ENCODE results near the gene SPATA33. TPM values are rescaled to one million over a fixed set of nuclear protein-coding genes. Genes with fewer than 3 reads are reported as not detected.
"Not testable (repeated sequence)": the region's sequence is repeated elsewhere in the genome, so short reads cannot be mapped to it uniquely, and the experiment has no call there.

Gene SPATA33
- polyA plus RNA-seq, 1 experiment, result 2.6 TPM

DNA sequence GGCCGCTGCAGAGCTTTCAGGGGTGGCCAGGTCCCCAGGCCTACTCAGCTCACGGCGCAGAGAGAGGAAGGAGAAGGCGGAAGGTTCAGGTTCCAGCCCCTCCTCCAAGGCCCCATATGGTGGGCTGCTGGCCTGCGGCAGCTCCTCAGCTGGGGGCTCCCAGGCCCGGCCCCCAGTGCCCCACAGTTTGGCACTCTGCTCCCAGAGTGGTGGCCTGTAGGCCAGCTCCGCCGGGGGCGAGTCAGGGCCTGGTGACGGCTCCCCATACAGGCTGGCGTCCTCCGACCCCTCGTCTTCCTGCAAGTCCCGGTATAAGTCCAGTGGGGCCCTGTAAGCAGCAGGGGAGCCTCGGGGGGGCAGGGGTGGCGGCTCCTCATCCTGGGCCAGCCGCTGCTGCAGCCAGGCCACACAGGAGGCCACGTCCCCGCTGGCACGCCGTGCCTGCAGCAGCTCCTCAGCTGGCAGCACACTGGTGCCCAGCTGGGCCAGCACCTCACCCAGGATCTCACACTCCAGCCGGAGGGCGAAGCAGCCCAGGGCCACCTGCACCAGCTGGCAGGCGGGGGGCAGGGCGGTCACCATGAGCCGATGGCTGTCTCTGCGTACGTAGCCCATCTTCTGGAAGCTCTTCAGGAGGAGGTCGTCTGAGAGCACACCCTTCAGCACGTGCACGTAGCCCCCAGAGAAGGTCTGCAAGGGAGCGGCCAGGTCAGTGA is 40.1 kb downstream of the SPATA33 start:
- Histone ChIP-seq H3K4me3 (ENCODE audit: low read depth, low read length) (no peak overlapping the region), H3K36me3 (ENCODE audit: control insufficient read depth, insufficient read depth, low read length) (peaks cover 31% of the 10 kb centered on the region), H3K27me3 (ENCODE audit: control insufficient read depth, insufficient read depth, low read length) (no peaks in the 10 kb centered on the region)
- POLR2A ChIA-PET, result no interaction called here
- DNase-seq (ENCODE audit: low read depth), result no peak
- CTCF ChIA-PET, result interaction anchor here (0.6 to 5.9 kb wide), 3 partner anchors 122 to 226 kb away, joined by 3 to 74 read pairs (median 5); no protein-coding TSS in a partner anchor
- TF ChIP-seq, protein P1, sequence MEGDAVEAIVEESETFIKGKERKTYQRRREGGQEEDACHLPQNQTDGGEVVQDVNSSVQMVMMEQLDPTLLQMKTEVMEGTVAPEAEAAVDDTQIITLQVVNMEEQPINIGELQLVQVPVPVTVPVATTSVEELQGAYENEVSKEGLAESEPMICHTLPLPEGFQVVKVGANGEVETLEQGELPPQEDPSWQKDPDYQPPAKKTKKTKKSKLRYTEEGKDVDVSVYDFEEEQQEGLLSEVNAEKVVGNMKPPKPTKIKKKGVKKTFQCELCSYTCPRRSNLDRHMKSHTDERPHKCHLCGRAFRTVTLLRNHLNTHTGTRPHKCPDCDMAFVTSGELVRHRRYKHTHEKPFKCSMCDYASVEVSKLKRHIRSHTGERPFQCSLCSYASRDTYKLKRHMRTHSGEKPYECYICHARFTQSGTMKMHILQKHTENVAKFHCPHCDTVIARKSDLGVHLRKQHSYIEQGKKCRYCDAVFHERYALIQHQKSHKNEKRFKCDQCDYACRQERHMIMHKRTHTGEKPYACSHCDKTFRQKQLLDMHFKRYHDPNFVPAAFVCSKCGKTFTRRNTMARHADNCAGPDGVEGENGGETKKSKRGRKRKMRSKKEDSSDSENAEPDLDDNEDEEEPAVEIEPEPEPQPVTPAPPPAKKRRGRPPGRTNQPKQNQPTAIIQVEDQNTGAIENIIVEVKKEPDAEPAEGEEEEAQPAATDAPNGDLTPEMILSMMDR (IDR thresholded peaks at IDR 0.05; ENCODE audit: insufficient read depth, low read depth, low read length), result no peak

DNA sequence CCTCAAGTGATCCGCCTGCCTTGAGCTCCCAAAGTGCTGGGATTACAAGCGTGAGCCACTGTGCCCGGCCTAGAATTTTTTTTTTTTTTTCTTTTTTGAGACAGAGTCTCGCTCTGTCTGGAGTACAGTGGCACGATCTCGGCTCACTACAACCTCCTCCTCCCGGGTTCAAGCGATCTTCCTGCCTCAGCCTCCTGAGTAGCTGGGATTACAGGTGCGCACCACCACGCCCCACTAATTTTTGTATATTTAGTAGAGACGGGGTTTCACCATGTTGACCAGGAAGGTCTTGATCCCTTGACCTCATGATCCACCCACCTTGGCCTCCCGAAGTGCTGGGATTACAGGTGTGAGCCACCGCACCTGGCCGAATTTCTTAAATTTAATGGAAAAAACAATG is 41.1 kb downstream of the SPATA33 start:
- CTCF ChIA-PET, result interaction anchor here (0.6 to 5.9 kb wide), 5 partner anchors 9 to 227 kb away, joined by 3 to 74 read pairs (median 6); no protein-coding TSS in a partner anchor
- H3K27me3 ChIP-seq (ENCODE audit: control insufficient read depth, insufficient read depth, low read length); H3K4me3 ChIP-seq (ENCODE audit: low read depth, low read length); DNase-seq (ENCODE audit: low read depth); POLR2A ChIA-PET: not testable (repeated sequence)
- peaks cover 25% of the 10 kb centered on the region for H3K36me3 ChIP-seq (ENCODE audit: control insufficient read depth, insufficient read depth, low read length)

- POLR2A ChIA-PET, result not testable (repeated sequence)
These were observed 42.0 kb downstream of the SPATA33 start for GRCh38 chr16:89699629-89700099.

DNA sequence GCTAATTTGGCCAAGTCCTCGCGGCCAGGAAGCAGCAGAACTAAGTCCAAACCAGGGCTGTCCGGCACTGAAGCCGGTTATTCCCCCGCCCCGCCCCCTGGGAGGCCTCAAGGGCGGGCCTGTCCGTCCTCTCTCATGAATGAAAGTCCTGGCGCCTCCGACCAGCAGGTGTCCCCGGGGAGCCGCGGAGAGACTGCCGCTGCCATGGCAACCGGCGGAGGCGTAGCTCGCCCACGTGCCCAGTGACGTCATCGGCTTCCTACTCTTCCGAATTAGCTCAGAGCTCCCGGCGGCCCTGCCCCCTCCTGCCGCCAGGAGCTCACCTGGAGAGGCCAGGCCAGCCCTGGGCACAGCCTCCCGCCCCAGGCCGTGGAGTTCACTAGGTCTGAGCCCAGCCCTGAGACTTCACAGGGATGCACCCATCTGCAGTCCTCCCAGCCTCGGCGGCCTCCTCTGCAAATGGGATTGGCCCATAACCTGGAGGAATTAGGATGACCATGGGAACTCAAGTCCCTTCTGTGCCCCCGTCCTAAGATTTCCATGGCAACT is 42.5 kb downstream of the SPATA33 start:
- Histone ChIP-seq H3K36me3 (ENCODE audit: control insufficient read depth, insufficient read depth, low read length) (peaks cover 17% of the 10 kb centered on the region), H3K4me3 (ENCODE audit: low read depth, low read length) (peak overlapping the region; percentile 95), H3K27me3 (ENCODE audit: control insufficient read depth, insufficient read depth, low read length) (no peaks in the 10 kb centered on the region)
- ChIA-PET POLR2A (no interaction called here), CTCF (interaction anchor here (0.7 to 5.9 kb wide), 27 partner anchors 10 to 222 kb away, joined by 3 to 74 read pairs (median 5); partner anchors contain the start of genes CDK10, CPNE7, TCF25 and VPS9D1)
- TF ChIP-seq, protein P1 (IDR thresholded peaks at IDR 0.05; ENCODE audit: insufficient read depth, low read depth, low read length), result peak; percentile 82
- DNase-seq (ENCODE audit: low read depth), result peak; percentile 81

More at GRCh38 chr16:89699629-89700099, 42.0 kb downstream of the SPATA33 start:
- CTCF ChIA-PET, result interaction anchor here (0.8 to 5.9 kb wide), 19 partner anchors 10 to 222 kb away, joined by 3 to 74 read pairs (median 6); partner anchors contain the start of genes CDK10, CPNE7, TCF25 and VPS9D1
- DNase-seq (ENCODE audit: low read depth); H3K27me3 ChIP-seq (ENCODE audit: control insufficient read depth, insufficient read depth, low read length); H3K4me3 ChIP-seq (ENCODE audit: low read depth, low read length): not testable (repeated sequence)
- peaks cover 18% of the 10 kb centered on the region for H3K36me3 ChIP-seq (ENCODE audit: control insufficient read depth, insufficient read depth, low read length)

- TF ChIP-seq, protein P1 (IDR thresholded peaks at IDR 0.05; ENCODE audit: insufficient read depth, low read depth, low read length), result peak; percentile 16; the same call in 1 of the 2 replicates
- no peak for DNase-seq (ENCODE audit: low read depth)
- peaks cover 11% of the 10 kb centered on the region for H3K36me3 ChIP-seq (ENCODE audit: control insufficient read depth, insufficient read depth, low read length)
- H3K4me3 ChIP-seq (ENCODE audit: low read depth, low read length), result peak overlapping the region; percentile 95
- ChIA-PET CTCF (interaction anchor here (0.7 to 5.9 kb wide), 26 partner anchors 10 to 221 kb away, joined by 3 to 74 read pairs (median 4); partner anchors contain the start of genes CDK10, CPNE7, TCF25 and VPS9D1), POLR2A (no interaction called here)
- no peaks in the 10 kb centered on the region for H3K27me3 ChIP-seq (ENCODE audit: control insufficient read depth, insufficient read depth, low read length)
These were observed 43.2 kb downstream of the SPATA33 start for GRCh38 chr16:89700649-89701424.
